Colonic mucosa (tissue), 4 donors: ENCODE measurements around the gene LIFR. TPM values are rescaled to one million over a fixed set of nuclear protein-coding genes. Genes with fewer than 3 reads are reported as not detected.

Experiments used
- DNase-seq: peaks from one replicate; pipeline ENCODE4 v3.0.0-alpha.2; 2020
- H3K27ac ChIP-seq: fragments of 200-600 bp; one replicate; pipeline ENCODE4 v1.8.0; 2021
- H3K27me3 ChIP-seq: fragments of 200-600 bp; one replicate; pipeline ENCODE4 v1.8.0; 2021
- H3K36me3 ChIP-seq: fragments of 200-600 bp; one replicate; pipeline ENCODE4 v1.8.0; 2021
- H3K4me1 ChIP-seq: fragments of 200-600 bp; one replicate; pipeline ENCODE4 v1.8.0; 2021; ENCODE audit warnings: mild to moderate bottlenecking
- H3K4me3 ChIP-seq: fragments of 200-600 bp; one replicate; pipeline ENCODE4 v1.8.0; 2021
- H3K9ac ChIP-seq, 2 donors: one replicate each; pipeline ENCODE4 v1.7.0; 2013; ENCODE audit warnings: control low read depth in 2 of 2, low read depth in 2 of 2, low read length in 2 of 2
- H3K9me3 ChIP-seq: fragments of 200-600 bp; one replicate; pipeline ENCODE4 v1.8.0; 2021
- intact Hi-C: fragments of 100-400 bp; cut with DNase I; formaldehyde crosslinking; loops from one replicate; pipeline ENCODE4 v1.14.1; 2022
- total RNA-seq, 2 donors: library from RNA; stranded (reverse); fragmentation: NEBNext Ultra II Directional in 1 of 2; extraction: Animal tissue kit (Norgen Biotek cat#: 25700) in 1 of 2; gene quantifications; one replicate each; pipeline ENCODE4 v1.2.1, GENCODE V29; 2021
- TF ChIP-seq, protein P1 (sequence below): fragments of 200-600 bp; IDR thresholded peaks from one replicate; pipeline ENCODE4 v1.8.0; 2022; ENCODE audit warnings: antibody characterized with exemption, mild to moderate bottlenecking
- donor health status: healthy.
- donor health status: DM: no; HTN: no; CAD: no.
- donor health status: DM: no; HTN: no; CAD: no.

The LIFR gene
- 10 to 100 TPM in 1 of 2 donors, 1 to 10 TPM in 1; 7.0 to 10.3 TPM for total RNA-seq

DNA sequence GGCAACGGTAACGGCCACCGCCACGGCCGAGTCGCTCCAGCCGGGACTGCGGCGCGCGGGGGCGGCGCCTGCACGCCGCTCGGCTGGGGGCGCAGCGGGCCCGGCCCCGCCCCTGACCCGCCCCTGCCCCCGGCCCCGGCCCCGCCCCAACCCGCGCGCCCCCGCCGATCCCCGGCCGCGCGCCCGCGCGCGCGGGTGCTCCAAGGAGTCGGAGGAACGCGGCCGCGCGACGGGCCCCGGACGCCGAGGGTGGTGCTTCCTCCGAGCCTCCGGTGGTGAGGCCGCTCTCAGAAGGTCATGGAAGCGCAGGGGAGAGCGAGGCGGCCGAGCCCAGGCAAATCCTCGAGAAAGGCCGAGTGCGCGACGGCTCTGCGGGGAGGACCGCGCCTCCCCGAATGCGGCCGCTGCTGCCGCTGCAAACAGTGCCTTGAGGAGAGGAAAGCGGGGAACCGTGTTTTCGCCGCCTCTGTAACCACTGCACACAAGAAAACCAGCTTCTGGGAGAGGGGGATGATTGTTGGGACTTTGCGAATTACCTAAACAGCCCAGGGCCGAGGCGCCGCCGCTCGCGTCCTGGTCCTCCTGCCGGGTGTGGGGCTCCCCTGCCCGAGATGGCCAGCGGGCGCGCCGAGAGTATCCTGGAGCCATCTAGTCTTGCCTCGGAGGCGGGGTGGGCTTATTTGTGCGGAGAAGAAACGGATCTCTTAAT is at the start of gene LIFR:
TSS of gene LIFR (minus strand) at position 48 of the 709 bp plus-strand sequence. CDS start 25,999 bp downstream, outside the sequence.
- Histone ChIP-seq H3K27ac (peak within 1 kb of the TSS; percentile 85), H3K4me3 (peak within 1 kb of the TSS; percentile 48), H3K9me3 (no peaks in the 10 kb centered on the region), H3K9ac (peak within 1 kb of the TSS; percentile 55 to 81), H3K4me1 (no peaks in the 10 kb centered on the region), H3K27me3 (peaks cover 17% of the 10 kb centered on the region), H3K36me3 (no peaks in the 10 kb centered on the region)
- intact Hi-C loops, result no loop called here
- peak; percentile 43 for DNase-seq
- TF ChIP-seq, protein P1, sequence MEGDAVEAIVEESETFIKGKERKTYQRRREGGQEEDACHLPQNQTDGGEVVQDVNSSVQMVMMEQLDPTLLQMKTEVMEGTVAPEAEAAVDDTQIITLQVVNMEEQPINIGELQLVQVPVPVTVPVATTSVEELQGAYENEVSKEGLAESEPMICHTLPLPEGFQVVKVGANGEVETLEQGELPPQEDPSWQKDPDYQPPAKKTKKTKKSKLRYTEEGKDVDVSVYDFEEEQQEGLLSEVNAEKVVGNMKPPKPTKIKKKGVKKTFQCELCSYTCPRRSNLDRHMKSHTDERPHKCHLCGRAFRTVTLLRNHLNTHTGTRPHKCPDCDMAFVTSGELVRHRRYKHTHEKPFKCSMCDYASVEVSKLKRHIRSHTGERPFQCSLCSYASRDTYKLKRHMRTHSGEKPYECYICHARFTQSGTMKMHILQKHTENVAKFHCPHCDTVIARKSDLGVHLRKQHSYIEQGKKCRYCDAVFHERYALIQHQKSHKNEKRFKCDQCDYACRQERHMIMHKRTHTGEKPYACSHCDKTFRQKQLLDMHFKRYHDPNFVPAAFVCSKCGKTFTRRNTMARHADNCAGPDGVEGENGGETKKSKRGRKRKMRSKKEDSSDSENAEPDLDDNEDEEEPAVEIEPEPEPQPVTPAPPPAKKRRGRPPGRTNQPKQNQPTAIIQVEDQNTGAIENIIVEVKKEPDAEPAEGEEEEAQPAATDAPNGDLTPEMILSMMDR, result no peak

GRCh38 chr5:38605610-38606009 is 49.2 kb upstream of the LIFR start:
- TF ChIP-seq, protein P1, result no peak
- Histone ChIP-seq H3K4me3 (no peak overlapping the region), H3K36me3 (no peaks in the 10 kb centered on the region), H3K9me3 (no peaks in the 10 kb centered on the region), H3K4me1 (no peaks in the 10 kb centered on the region), H3K27me3 (no peaks in the 10 kb centered on the region), H3K9ac (no peak overlapping the region), H3K27ac (no peak overlapping the region)
- DNase-seq, result no peak
- intact Hi-C loops, result no loop called here

GRCh38 chr5:38603691-38604090 is 47.2 kb upstream of the LIFR start:
- Histone ChIP-seq H3K9ac (no peak overlapping the region), H3K9me3 (no peaks in the 10 kb centered on the region), H3K27ac (no peak overlapping the region), H3K27me3 (no peaks in the 10 kb centered on the region), H3K4me1 (no peaks in the 10 kb centered on the region), H3K4me3 (no peak overlapping the region), H3K36me3 (no peaks in the 10 kb centered on the region)
- intact Hi-C loops, result no loop called here
- no peak for DNase-seq
- TF ChIP-seq, protein P1, result no peak

DNA sequence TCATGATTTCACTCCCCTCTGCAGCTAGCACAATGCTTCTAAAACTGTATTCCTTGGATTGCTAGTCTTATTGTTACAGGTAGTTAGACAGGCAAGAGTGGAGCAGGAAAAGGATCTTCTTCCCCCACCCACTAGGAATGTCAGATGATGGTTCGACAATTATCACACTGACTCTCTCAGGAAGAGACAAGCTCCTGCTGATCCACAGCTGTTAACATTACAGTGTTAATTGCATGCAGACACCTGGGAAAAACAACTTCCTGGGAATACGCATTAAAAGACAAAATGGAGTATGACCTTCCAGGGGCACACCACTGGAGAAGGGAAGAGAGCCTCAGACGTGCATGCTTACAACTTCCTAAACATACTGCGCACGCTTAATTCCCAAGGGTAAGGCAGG is 46.2 kb upstream of the LIFR start:
- Histone ChIP-seq H3K27ac (no peak overlapping the region), H3K4me1 (no peaks in the 10 kb centered on the region), H3K36me3 (no peaks in the 10 kb centered on the region), H3K9ac (no peak overlapping the region), H3K27me3 (no peaks in the 10 kb centered on the region), H3K9me3 (no peaks in the 10 kb centered on the region), H3K4me3 (no peak overlapping the region)
- TF ChIP-seq, protein P1, result no peak
- no peak for DNase-seq
- intact Hi-C loops, result no loop called here

DNA sequence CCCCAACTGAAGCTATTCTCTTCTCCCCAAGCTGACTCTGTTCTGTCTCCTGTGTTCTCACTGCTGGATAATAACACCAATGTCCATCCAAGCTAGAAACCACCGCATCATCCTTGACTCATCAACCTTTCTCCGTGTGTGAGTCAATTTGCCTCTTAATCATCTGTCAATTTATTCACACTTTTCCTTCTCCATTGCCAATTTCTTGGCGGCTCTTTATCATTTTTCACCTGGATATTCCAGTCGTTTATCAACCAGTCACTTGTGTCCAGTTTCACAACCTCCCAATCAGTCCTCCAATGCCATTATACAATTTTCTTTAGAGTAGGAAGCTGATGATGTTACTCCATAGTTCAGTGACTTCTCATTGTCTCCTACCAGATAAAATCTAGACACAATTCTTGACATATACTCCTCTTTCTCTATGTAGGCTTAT is 45.4 kb upstream of the LIFR start:
- Histone ChIP-seq H3K9ac (no peak overlapping the region), H3K27me3 (no peaks in the 10 kb centered on the region), H3K9me3 (no peaks in the 10 kb centered on the region), H3K4me3 (no peak overlapping the region), H3K36me3 (no peaks in the 10 kb centered on the region), H3K4me1 (no peaks in the 10 kb centered on the region), H3K27ac (no peak overlapping the region)
- TF ChIP-seq, protein P1, result no peak
- no peak for DNase-seq
- intact Hi-C loops, result no loop called here
